DOHH2 (cell line): ENCODE measurements around the gene GRID1.
"Not testable (repeated sequence)": the region's sequence is repeated elsewhere in the genome, so short reads cannot be mapped to it uniquely, and the experiment has no call there.

Experiments
- H3F3A ChIP-seq: fragments of 200-600 bp; sonication (generic), shearing (Covaris generic); 2 replicates; pipeline ENCODE4 v1.6.0; 2016; ENCODE audit warnings: antibody characterized with exemption, mild to moderate bottlenecking; ENCODE audit not compliant: control insufficient read depth, insufficient read depth
- H3K27ac ChIP-seq: fragments of 200-600 bp; sonication (generic); 2 replicates; pipeline ENCODE4 v1.5.1; 2014; ENCODE audit warnings: low read depth, mild to moderate bottlenecking, low read length, moderate library complexity
- H3K27me3 ChIP-seq: fragments of 200-600 bp; sonication (generic); 2 replicates; pipeline ENCODE4 v1.6.1; 2014; ENCODE audit warnings: mild to moderate bottlenecking, low read length, mixed read lengths; ENCODE audit not compliant: control insufficient read depth
- H3K36me3 ChIP-seq: fragments of 200-600 bp; sonication (generic); 2 replicates; pipeline ENCODE4 v1.6.1; 2014; ENCODE audit warnings: mild to moderate bottlenecking, low read length, moderate library complexity, mixed read lengths; ENCODE audit not compliant: control insufficient read depth
- H3K4me1 ChIP-seq: fragments of 200-600 bp; sonication (generic); 2 replicates; pipeline ENCODE4 v1.6.1; 2014; ENCODE audit warnings: mild to moderate bottlenecking, low read length, mixed read lengths; ENCODE audit not compliant: control insufficient read depth
- H3K4me2 ChIP-seq: fragments of 200-600 bp; sonication (generic); 2 replicates; pipeline ENCODE4 v1.6.0; 2014; ENCODE audit warnings: mild to moderate bottlenecking, low read length, moderate library complexity
- H3K4me3 ChIP-seq: fragments of 200-600 bp; sonication (generic); 2 replicates; pipeline ENCODE4 v1.5.1; 2014; ENCODE audit warnings: mild to moderate bottlenecking, low read length, mixed read lengths
- H3K79me2 ChIP-seq: fragments of 200-600 bp; sonication (generic); 2 replicates; pipeline ENCODE4 v1.6.1; 2014; ENCODE audit warnings: mild to moderate bottlenecking, low read length, mixed read lengths; ENCODE audit not compliant: control insufficient read depth
- H3K9me2 ChIP-seq: fragments of 200-600 bp; sonication (generic); replicated peaks from 2 replicates; pipeline ENCODE4 v1.6.1; 2014; ENCODE audit warnings: mild to moderate bottlenecking, low read length, mixed read lengths; ENCODE audit not compliant: control insufficient read depth
- H3K9me3 ChIP-seq: fragments of 200-600 bp; sonication (generic); 2 replicates; pipeline ENCODE4 v1.6.1; 2014; ENCODE audit warnings: antibody characterized with exemption, low read length, mixed read lengths; ENCODE audit not compliant: control insufficient read depth, insufficient read depth
- H4K20me1 ChIP-seq: fragments of 200-600 bp; sonication (generic); 2 replicates; pipeline ENCODE4 v1.6.0; 2014; ENCODE audit warnings: low read depth, mild to moderate bottlenecking, antibody characterized with exemption, low read length, moderate library complexity; ENCODE audit not compliant: control insufficient read depth, insufficient read depth
- EZH2phosphoT487 ChIP-seq: fragments of 200-600 bp; sonication (generic); IDR thresholded peaks from 2 replicates; pipeline ENCODE4 v1.6.1; 2017; ENCODE audit warnings: borderline replicate concordance, mild to moderate bottlenecking, antibody characterized with exemption, low read length, moderate library complexity, mixed read lengths
- TF ChIP-seq, protein P1 (sequence below): fragments of 200-600 bp; sonication (generic); IDR thresholded peaks from one replicate; pipeline ENCODE4 v1.5.1; 2014; ENCODE audit warnings: antibody characterized with exemption, mild to moderate bottlenecking, low read depth, low read length; ENCODE audit not compliant: poor library complexity, severe bottlenecking

Gene GRID1

DNA sequence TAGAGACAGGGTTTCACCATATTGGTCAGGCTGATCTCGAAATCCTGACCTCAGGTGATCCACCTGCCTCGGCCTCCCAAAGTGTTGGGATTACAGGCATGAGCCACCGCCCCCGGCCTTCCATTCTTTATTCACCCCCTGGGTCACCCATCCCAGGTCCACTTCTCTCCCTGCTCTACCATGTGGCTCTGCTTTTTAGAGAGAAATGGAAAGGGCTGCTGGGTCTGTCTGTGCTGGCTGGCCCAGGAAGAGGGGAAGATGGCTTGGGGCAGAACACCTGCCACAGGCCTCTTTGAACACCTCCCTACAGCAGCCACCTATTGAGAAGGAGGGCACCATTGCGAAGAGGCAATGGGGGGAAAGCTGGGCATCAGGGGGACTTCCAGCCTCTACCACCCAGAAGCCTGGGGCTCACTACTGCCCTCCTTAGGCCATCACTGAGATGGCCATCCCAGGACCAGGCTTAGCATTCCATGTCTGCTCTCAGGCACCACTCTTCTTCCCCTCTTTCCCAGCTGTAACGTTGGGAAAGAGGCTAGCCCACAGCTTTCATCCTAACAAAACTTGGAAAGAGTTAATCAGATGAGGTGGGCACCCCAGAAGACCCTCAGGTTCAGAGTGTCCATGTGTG, 256.3 kb downstream of the GRID1 start:
- Histone ChIP-seq H4K20me1 (no peaks in the 10 kb centered on the region), H3K36me3 (no peaks in the 10 kb centered on the region), H3K4me3 (no peak overlapping the region), H3K4me2 (no peak overlapping the region), H3F3A (no peaks in the 10 kb centered on the region), H3K4me1 (no peaks in the 10 kb centered on the region), H3K27ac (no peak overlapping the region), H3K9me2 (no peaks in the 10 kb centered on the region), H3K79me2 (no peaks in the 10 kb centered on the region), H3K9me3 (no peaks in the 10 kb centered on the region), H3K27me3 (no peaks in the 10 kb centered on the region)
- TF ChIP-seq, protein P1, sequence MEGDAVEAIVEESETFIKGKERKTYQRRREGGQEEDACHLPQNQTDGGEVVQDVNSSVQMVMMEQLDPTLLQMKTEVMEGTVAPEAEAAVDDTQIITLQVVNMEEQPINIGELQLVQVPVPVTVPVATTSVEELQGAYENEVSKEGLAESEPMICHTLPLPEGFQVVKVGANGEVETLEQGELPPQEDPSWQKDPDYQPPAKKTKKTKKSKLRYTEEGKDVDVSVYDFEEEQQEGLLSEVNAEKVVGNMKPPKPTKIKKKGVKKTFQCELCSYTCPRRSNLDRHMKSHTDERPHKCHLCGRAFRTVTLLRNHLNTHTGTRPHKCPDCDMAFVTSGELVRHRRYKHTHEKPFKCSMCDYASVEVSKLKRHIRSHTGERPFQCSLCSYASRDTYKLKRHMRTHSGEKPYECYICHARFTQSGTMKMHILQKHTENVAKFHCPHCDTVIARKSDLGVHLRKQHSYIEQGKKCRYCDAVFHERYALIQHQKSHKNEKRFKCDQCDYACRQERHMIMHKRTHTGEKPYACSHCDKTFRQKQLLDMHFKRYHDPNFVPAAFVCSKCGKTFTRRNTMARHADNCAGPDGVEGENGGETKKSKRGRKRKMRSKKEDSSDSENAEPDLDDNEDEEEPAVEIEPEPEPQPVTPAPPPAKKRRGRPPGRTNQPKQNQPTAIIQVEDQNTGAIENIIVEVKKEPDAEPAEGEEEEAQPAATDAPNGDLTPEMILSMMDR, result peak; percentile 49
- TF ChIP-seq EZH2phosphoT487, result no peak

DNA sequence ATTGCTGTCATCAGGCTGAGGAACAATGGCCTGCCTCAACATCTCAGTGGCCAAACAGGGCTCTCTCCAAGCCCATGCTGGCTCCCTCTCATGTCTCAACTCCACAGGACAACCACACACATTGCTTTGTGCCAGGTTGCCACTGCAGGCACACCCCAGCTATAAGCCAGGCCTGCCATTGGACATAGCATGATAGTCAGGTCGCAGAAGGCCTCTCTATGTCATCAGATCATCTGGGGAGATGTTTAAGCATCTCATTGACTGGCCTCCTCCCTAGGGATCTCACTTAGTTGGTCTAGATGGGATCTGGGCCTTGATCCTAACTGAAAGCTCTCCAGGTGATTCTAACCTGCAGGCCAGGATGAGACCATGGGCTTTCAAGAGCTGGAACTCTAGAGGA, 257.2 kb downstream of the GRID1 start:
- H3K4me1 ChIP-seq, result no peaks in the 10 kb centered on the region
- H4K20me1 ChIP-seq, result no peaks in the 10 kb centered on the region
- no peak overlapping the region for H3K4me2 ChIP-seq
- no peaks in the 10 kb centered on the region for H3F3A ChIP-seq
- H3K36me3 ChIP-seq, result no peaks in the 10 kb centered on the region
- no peak overlapping the region for H3K27ac ChIP-seq
- H3K79me2 ChIP-seq, result no peaks in the 10 kb centered on the region
- no peaks in the 10 kb centered on the region for H3K27me3 ChIP-seq
- H3K4me3 ChIP-seq, result no peak overlapping the region
- H3K9me3 ChIP-seq, result no peaks in the 10 kb centered on the region
- TF ChIP-seq, protein P1, result no peak
- no peak for TF ChIP-seq EZH2phosphoT487
- no peaks in the 10 kb centered on the region for H3K9me2 ChIP-seq

DNA sequence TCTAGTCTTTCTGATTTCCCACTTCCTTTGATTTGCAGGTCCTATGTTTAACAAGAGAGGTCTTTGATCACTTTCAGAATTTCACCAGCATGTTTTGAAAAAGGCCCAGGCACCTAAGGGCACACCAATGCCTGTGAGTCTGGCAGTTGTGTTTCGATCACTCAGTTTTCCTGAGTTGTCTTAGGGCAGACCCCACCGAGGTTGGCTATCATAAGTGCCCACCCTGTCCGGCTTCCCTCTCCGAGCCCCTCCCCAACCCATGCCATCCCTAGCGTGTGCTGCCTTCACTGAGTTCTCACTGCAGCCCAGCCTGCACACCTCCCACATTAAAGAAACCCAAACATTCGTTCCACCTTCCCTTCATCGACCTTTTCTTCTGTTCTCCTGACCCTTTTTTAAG, 257.9 kb downstream of the GRID1 start:
- H3K4me3 ChIP-seq, result no peak overlapping the region
- H3K79me2 ChIP-seq, result no peaks in the 10 kb centered on the region
- no peaks in the 10 kb centered on the region for H3F3A ChIP-seq
- no peaks in the 10 kb centered on the region for H3K27me3 ChIP-seq
- no peaks in the 10 kb centered on the region for H3K9me2 ChIP-seq
- no peaks in the 10 kb centered on the region for H4K20me1 ChIP-seq
- no peaks in the 10 kb centered on the region for H3K9me3 ChIP-seq
- no peaks in the 10 kb centered on the region for H3K36me3 ChIP-seq
- TF ChIP-seq, protein P1, result no peak
- no peak for TF ChIP-seq EZH2phosphoT487
- no peak overlapping the region for H3K4me2 ChIP-seq
- H3K4me1 ChIP-seq, result no peaks in the 10 kb centered on the region
- H3K27ac ChIP-seq, result no peak overlapping the region

DNA sequence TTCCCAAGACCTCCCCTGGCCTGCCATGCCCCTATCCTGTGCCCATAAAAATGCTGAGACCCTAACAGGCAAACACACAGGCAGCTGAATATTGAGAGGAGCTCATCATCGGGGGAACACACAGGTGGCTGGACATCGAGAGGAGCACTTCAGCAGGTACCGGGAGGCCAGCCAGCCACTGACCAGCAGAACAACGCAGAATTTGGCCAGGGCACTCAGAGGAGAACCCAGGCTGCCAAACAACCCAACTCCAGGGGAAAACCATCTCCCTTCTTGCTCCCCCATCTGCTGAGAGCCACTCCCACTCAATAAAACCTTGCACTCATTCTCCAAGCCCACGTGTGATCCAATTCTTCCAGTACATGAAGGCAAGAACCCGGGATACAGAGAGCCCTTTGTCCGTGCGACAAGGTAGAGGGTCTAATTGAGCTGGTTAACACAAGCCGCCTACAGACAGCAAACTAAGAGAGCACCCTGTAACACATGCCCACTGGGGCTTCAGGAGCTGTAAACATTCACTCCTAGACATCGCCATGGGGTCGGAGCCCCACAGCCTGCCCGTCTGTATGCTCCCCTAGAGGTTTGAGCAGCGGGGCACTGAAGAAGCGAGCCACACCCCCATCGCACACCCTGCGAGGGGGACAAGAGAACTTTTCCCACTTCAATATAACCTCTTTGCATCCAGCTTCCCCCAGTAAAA, 258.8 kb downstream of the GRID1 start:
- not testable (repeated sequence) for H3K9me2 ChIP-seq, H3K4me1 ChIP-seq, H3K27me3 ChIP-seq, H3K9me3 ChIP-seq, H3K79me2 ChIP-seq, H3K4me2 ChIP-seq, H3K27ac ChIP-seq, H4K20me1 ChIP-seq, H3K4me3 ChIP-seq, H3F3A ChIP-seq, H3K36me3 ChIP-seq
